K562 (cell line): Measurements from ENCODE around the gene CERS5. TPM values are rescaled to one million over a fixed set of nuclear protein-coding genes. Genes with fewer than 3 reads are reported as not detected.

Source experiments
- ESRRB ChIP-seq: fragments of 250-450 bp; sonication (Bioruptor Pico); IDR thresholded peaks from 2 replicates; pipeline ENCODE4 v1.5.0; 2020; ENCODE audit warnings: mild to moderate bottlenecking, moderate library complexity, borderline replicate concordance
- NBN ChIP-seq: fragments of 450-650 bp; IDR thresholded peaks from 2 replicates; pipeline ENCODE4 v1.6.1; 2016; ENCODE audit warnings: low read depth, mild to moderate bottlenecking
- TAF15 ChIP-seq: fragments of 200-400 bp; formaldehyde crosslinking; IDR thresholded peaks from 2 replicates; pipeline ENCODE4 v1.6.1; 2017; ENCODE audit warnings: mild to moderate bottlenecking, low read depth, low read length, moderate library complexity
- ZFPM2 ChIP-seq: fragments of 250-450 bp; sonication (Bioruptor Pico); IDR thresholded peaks from 2 replicates; pipeline ENCODE4 v1.5.1; 2022; ENCODE audit warnings: mild to moderate bottlenecking
- polyA plus RNA-seq, 8 experiments: library from polyadenylated mRNA; depleted of rRNA in 4 of 8; stranded (reverse) in 5 of 8; unstranded in 3 of 8; fragments of >200 nt; fragmentation: Nextera tagmentation in 2 of 8; fragmentation: Illumina TruSeq in 1 of 8; extraction: Ambion mirVana in 2 of 8; extraction: Trizol in 1 of 8; gene quantifications; 2 replicates each; pipeline versions ENCODE4 v1.2.1 to v1.2.3, GENCODE V29; 2011 to 2014; ENCODE audit warnings: inconsistent platforms in 1 of 8, missing spikeins in 1 of 8
- total RNA-seq, 7 experiments: library from RNA; depleted of rRNA in 6 of 7; stranded (reverse); fragments of >200 nt in 6 of 7; fragmentation: Illumina TruSeq in 2 of 7; extraction: Trizol in 2 of 7; gene quantifications; 2 replicates each; pipeline versions ENCODE4 v1.2.1 to v1.2.3, GENCODE V29; 2011 to 2021; ENCODE audit warnings: low replicate concordance in 1 of 7
- TF ChIP-seq, protein P1 (sequence below): fragments of 450-650 bp; IDR thresholded peaks from 2 replicates; pipeline ENCODE4 v1.6.1; 2018; ENCODE audit warnings: mild to moderate bottlenecking, low read depth; ENCODE audit not compliant: partially characterized antibody
- TF ChIP-seq, protein P2 (sequence below): sonication (generic); formaldehyde crosslinking; IDR thresholded peaks from 2 replicates; pipeline ENCODE4 v1.8.0; 2022; ENCODE audit warnings: mild to moderate bottlenecking, missing genetic modification reagents

The CERS5 gene
- total and polyA plus RNA-seq, 9 of the 15 experiments (the other 6 are each of a cell fraction or from before 2014, with no cell fraction given), result 6.1 to 47.5 (median 17.8) TPM

DNA sequence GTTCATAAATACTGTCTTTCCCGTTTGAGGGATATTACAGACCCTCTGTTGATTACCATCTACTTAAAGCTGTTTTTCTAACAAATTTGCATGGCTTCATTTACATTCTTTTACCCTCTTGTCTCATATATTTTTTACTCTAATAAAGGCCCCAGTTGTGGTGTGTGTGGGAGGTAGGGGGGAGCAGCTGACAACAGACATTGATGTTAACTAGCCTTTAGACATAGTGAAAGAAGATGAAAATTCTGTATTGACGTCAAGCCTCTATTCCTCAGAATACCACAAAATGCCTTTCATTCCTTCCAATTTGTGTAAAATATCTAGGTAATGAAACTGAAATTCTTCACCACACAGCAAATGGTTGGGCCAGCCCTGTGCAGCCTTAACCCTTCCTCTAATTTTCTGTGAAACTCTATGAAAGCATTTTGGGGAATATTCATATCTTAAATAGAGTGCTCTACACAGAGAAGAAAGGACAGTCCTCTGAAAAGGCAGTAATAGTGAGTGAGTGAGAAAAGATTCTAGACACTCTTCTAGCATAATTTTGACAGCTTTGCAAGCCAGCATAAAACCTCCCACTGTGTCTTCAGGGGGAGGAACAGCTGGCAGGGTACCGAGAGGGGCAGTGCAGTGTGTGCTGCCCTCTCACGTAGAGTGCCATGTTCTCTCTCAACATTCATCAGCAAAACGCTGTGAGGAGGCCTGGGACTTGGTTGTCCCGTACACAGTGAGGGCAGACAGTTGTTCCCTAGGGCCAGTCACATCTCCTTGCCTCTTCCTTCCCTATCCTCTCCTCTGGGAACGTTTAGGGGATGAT, 20.1 kb upstream of the CERS5 start (continued):
- TF ChIP-seq, protein P1, sequence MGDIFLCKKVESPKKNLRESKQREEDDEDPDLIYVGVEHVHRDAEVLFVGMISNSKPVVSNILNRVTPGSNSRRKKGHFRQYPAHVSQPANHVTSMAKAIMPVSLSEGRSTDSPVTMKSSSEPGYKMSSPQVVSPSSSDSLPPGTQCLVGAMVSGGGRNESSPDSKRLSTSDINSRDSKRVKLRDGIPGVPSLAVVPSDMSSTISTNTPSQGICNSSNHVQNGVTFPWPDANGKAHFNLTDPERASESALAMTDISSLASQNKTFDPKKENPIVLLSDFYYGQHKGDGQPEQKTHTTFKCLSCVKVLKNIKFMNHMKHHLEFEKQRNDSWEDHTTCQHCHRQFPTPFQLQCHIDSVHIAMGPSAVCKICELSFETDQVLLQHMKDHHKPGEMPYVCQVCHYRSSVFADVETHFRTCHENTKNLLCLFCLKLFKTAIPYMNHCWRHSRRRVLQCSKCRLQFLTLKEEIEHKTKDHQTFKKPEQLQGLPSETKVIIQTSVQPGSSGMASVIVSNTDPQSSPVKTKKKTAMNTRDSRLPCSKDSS, result no peak
- TF ChIP-seq TAF15, result no peak
- no peak for TF ChIP-seq ZFPM2
- TF ChIP-seq NBN, result no peak
- TF ChIP-seq ESRRB (CRISPR knock-in tag), result no peak
- TF ChIP-seq, protein P2, sequence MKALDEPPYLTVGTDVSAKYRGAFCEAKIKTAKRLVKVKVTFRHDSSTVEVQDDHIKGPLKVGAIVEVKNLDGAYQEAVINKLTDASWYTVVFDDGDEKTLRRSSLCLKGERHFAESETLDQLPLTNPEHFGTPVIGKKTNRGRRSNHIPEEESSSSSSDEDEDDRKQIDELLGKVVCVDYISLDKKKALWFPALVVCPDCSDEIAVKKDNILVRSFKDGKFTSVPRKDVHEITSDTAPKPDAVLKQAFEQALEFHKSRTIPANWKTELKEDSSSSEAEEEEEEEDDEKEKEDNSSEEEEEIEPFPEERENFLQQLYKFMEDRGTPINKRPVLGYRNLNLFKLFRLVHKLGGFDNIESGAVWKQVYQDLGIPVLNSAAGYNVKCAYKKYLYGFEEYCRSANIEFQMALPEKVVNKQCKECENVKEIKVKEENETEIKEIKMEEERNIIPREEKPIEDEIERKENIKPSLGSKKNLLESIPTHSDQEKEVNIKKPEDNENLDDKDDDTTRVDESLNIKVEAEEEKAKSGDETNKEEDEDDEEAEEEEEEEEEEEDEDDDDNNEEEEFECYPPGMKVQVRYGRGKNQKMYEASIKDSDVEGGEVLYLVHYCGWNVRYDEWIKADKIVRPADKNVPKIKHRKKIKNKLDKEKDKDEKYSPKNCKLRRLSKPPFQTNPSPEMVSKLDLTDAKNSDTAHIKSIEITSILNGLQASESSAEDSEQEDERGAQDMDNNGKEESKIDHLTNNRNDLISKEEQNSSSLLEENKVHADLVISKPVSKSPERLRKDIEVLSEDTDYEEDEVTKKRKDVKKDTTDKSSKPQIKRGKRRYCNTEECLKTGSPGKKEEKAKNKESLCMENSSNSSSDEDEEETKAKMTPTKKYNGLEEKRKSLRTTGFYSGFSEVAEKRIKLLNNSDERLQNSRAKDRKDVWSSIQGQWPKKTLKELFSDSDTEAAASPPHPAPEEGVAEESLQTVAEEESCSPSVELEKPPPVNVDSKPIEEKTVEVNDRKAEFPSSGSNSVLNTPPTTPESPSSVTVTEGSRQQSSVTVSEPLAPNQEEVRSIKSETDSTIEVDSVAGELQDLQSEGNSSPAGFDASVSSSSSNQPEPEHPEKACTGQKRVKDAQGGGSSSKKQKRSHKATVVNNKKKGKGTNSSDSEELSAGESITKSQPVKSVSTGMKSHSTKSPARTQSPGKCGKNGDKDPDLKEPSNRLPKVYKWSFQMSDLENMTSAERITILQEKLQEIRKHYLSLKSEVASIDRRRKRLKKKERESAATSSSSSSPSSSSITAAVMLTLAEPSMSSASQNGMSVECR, result no peak
- TF ChIP-seq, all 486 proteins: peak for 0
